Activated CD4-positive, alpha-beta T cell treated with anti-CD3 and anti-CD28 coated beads, Interleukin-2, amount 10 ng/mL, durations not matched to agents 7 days and 5 days (primary cell): ENCODE measurements around the gene EEIG1. TPM values are rescaled to one million over a fixed set of nuclear protein-coding genes. Genes with fewer than 3 reads are reported as not detected.

Experiments
- total RNA-seq, 2 experiments: library from RNA; stranded (reverse); gene quantifications; one replicate each; pipeline ENCODE4 v1.2.3, GENCODE V29; 2021

Gene EEIG1
- total RNA-seq, 2 experiments from 2014 or later, result 412 to 477 TPM

Other genes starting within 250 kb of the EEIG1 start
- gene TOR2A, start 245.7 kb downstream of the EEIG1 start, total RNA-seq, result 10 to 100 TPM; 21.7 to 24.0 TPM
- gene SH2D3C, start 202.3 kb downstream of the EEIG1 start, total RNA-seq, result 10 to 100 TPM; 67.9 to 71.4 TPM
- gene CDK9, start 195.0 kb downstream of the EEIG1 start, total RNA-seq, result 100 to 1,000 TPM in 1 of 2 experiments, 10 to 100 TPM in 1; 99.4 to 110 TPM
- gene FPGS, start 178.1 kb downstream of the EEIG1 start, total RNA-seq, result 10 to 100 TPM; 66.7 to 78.1 TPM
- 10 to 100 TPM; 17.2 to 17.3 TPM for gene ENG, start 126.3 kb downstream of the EEIG1 start, total RNA-seq
- 10 to 100 TPM; 53.7 to 62.3 TPM for gene AK1, start 103.3 kb downstream of the EEIG1 start, total RNA-seq
- gene ST6GALNAC6, start 81.4 kb downstream of the EEIG1 start, total RNA-seq, result 100 to 1,000 TPM; 100 to 122 TPM
- 10 to 100 TPM; 16.8 to 22.4 TPM for gene ST6GALNAC4, start 63.9 kb downstream of the EEIG1 start, total RNA-seq
- 1 to 10 TPM; 2.5 to 4.1 TPM for gene PIP5KL1, start 50.2 kb downstream of the EEIG1 start, total RNA-seq
- gene DPM2, start 43.1 kb downstream of the EEIG1 start, total RNA-seq, result 10 to 100 TPM; 79.9 to 80.4 TPM
- gene NAIF1, start 86.3 kb upstream of the EEIG1 start, total RNA-seq, result 10 to 100 TPM; 13.9 to 14.2 TPM
- 10 to 100 TPM; 14.6 to 18.4 TPM for gene SLC25A25, start 87.2 kb upstream of the EEIG1 start, total RNA-seq
- 10 to 100 TPM; 57.2 to 59.9 TPM for gene PTGES2, start 146.7 kb upstream of the EEIG1 start, total RNA-seq
- gene LCN2, start 168.5 kb upstream of the EEIG1 start, total RNA-seq, result not detected
- 10 to 100 TPM; 92.5 to 94.2 TPM for gene BBLN, start 179.3 kb upstream of the EEIG1 start, total RNA-seq
- gene CIZ1, start 210.6 kb upstream of the EEIG1 start, total RNA-seq, result 100 to 1,000 TPM; 128 to 129 TPM
- gene DNM1, start 222.4 kb upstream of the EEIG1 start, total RNA-seq, result 1 to 10 TPM in 1 of 2 experiments, under 1 TPM in 1; 0.60 to 1.0 TPM